Fibroblast of upper back skin (primary cell): ENCODE data around the gene HGF.
A peak's percentile ranks its signal among the peaks of the same experiment; 100 is the strongest.

Source experiments
- DNase-seq: peaks from one replicate; pipeline ENCODE4 v3.0.0-alpha.2; 2013

Gene HGF

DNA sequence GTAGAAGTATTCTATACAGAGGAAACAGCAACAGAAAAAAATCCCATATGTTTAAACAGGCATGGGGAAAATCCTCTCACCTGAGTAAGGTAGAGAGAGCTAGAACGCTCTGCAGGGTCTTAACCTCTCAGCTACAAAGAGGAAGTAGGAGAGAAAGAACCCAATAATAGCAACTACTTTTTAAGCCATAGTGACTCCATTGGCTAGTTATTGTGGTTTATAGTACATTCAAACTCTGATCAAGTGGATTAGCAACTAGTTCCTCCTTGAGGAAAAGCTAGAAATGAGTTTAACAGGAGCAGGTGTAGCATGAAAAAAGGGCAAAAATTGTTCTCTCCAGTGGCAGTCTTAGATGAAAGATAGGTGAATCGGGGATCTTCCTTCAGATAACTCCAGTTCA lies 89.7 kb downstream of the HGF start:
- DNase-seq = no peak

DNA sequence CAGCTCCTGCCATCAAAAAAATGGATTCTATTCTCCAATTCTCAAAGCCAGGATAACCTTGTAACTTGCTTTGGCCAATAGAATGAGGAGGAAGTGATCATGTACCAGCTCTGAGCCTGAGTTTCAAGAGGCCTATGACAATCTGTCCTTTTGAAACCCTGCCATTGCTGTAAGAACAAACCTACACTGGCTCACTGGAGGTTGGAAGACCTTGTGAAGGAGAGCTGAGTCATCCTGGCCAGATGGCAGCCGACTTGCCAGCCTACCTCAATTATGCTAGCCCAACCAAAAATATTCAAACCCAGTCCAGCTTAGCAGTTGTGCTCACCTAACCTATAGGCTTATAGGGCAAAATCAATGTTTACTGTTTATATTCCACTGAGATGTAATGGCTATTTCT lies 93.0 kb downstream of the HGF start:
- DNase-seq = no peak

DNA sequence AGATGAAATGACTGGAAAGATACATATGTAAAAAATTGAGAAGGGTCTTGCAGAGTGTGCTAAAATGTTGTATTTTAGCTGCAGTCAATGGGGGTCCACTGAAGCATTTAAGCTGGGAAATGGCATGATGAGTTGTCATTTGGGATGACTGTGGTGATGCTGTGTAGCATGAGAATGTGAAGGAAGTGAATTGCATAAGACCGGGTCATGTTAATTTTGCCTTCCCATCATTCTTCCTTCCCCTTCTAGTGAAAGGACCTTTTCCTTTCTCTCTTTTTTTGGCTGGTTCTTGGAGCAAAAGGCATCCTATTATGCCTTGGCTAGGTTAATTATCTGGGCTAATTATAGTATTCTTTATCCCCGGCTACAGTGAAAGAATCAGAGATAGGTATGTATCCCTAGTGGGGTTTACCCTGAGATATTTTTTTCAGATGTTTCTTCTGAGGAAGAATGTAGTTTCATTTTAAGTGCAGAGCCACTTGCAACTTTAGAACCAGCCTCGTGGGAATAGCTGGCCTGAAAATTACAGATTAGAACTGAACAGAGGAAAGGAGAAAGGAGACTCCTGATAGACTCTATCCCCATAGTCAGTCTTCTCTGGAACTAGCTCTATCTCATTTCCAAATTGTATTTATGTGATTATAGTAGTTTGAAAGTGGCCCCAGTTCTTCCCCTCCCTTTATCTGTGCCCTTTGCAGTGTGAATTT lies 93.6 kb downstream of the HGF start:
- no peak for DNase-seq

DNA sequence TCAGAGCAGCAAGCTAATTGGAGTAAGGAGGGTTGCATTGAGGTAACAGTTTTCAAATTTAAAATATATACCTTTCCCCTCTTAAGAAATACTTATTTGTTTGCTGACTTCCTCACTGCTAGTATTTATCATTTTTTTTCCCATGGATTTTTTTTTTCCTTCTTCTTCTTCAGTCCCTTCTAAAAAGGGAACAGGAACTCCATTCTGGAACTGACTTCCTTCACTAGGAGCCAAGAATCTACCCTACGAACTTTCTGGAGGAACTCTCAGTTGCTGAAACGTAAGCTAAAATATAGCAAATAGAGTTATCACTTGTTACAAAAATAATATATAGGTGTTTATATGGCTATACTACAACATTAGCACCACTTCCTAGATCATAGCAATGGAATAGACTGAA lies 95.4 kb downstream of the HGF start:
- DNase-seq = no peak

DNA sequence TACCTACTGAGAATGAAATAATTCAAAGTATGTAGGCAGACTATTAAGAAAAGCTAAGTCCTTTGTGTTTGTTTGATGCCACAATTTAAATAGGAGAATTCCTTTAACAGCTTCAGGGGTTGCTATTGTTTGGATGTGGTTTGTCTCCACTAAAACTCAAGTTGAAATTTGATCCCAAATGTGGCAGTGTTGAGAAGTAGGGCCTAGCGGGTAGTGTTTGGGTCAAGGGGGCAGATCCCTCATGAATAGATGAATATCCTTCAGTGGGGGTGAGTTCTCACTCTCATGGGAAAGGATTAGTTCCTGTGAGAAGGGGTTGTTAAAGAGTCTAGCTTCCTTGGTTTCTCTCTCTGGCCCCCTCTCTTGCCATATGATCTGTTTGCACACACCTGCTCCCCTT lies 97.0 kb downstream of the HGF start:
- DNase-seq = no peak

DNA sequence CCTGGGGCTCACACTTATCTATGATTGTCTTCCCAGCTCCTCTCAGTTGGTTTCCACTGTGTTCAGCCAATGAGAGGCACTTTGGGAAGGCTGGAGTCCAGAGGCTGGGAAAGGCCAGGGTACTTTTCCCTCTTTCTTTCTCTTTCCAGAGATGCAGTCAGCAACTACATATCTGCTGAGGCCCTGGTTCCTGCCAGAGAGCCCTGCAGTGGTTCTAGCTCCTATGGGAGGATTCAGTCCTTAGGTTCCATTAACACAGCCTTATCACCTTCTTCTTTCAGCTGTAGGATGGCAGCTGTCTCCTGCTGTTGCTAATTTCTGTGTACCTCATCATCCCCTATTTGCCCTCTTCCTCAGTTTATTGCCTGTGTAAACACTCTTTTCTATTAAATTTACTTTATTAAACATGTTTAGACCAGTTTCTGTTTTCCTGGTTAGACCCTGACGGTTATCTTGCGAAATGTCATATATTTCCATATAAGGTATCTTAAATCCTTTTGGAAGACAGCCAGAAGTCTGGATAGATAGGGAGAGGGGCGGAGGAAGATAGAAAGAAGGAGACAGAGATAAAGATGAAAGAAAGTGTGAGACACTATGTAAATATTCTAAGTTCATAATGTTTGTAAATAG lies 100.3 kb downstream of the HGF start:
- DNase-seq = no peak

DNA sequence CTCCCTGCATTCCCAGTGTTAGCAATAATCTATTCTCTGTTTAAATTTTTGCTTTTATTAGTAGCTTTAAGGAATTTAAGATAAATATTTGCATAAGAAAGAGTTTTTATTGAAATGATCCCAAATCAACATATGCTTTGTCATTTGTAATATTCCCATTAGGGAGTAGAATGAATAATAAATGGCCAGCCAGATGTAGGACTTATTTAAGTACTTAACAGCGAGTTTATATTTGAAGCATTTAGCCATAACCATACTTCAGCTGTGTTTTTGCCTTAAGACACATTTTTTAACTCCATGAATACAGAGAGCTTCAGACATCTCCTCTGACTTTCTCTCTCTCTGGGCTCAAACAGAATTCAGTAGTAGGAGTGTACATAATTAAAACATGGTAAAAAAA lies 103.6 kb downstream of the HGF start:
- no peak for DNase-seq

DNA sequence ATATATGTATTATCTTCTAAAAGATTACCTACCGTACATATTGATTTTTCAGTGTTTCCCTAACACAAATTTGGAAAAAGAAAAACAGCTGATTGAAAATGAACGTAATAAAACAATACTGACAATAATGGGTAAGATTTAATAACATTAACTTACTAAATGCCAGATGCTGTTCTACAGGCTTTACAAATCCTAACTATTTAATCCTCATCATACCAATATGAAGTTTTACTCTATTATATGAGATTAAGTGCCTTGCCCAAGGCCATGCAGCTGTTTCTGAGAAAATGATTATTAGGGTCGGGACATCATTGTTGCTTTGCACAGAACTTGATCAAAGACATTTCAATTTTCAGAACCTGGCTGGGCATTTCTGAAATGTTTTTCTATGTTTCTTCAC lies 104.6 kb downstream of the HGF start:
- DNase-seq = no peak

DNA sequence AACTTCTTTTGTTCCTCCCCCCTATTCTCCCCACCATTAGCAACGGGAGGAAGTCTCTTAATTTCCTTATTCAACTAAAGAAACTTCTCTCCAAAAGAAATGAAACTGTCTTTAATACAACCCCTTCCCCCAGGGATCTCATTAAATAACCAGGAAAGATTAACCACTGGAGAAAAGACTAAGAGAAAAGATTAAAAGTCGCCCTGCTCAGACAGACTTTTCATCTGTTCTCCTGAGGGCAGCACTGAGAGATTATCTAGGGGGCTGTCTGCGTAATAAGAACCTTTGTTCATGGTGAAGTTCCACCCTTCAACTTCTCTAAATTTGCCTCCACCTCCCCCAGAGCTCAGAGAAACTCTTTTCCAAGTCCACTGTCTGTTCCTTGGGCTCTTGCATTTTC lies 105.5 kb downstream of the HGF start:
- DNase-seq = no peak

DNA sequence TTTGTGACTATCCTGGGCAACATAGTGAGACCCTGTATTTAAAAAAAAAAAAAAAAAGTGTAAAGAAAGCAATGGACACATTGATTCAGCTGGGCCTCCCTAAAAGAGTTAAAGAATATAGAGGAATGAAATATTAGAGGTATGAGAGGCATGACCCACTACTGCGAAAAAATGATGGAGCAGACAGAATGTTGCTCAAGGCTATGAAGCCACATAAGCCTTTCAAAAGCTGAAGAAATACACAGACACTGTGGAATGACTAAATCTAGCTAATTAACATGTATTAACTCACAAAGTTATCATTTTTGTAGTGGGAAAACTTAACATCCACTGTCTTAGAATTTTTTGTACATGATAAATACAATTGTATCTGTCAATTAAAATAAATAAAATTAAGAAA lies 107.3 kb downstream of the HGF start:
- no peak for DNase-seq

DNA sequence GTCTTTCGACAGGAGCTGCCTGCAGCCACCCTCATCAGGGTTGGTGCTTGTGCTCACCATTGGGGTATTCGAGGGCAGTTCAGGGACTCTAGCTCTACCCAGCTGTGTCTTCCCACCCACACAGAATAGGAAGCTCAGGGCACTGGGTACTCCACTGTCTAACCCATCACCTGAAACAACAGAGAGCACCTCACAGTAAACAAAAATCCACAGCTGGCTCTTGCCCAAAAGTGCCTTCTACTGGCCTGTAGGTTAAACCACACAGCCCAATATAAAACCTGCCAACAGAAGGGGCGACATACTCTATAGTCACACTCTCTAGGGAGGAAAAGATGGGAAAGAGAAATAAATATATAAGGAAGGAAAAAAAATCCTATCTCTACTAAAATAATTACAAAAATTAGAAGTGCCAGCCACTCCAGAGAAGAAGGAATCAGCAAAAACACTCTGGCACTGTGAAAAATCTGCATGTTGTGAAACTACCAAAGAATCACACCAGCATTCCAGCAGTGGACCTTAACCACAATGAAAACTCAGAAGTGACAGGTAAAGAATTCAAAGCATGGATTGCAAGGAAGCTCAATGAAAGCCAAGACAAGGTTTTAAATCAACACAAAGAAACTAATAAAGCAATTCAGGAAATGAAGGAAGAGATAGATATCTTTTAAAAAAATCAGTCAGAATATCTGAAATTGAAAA lies 110.0 kb downstream of the HGF start:
- peak; percentile 24 for DNase-seq

DNA sequence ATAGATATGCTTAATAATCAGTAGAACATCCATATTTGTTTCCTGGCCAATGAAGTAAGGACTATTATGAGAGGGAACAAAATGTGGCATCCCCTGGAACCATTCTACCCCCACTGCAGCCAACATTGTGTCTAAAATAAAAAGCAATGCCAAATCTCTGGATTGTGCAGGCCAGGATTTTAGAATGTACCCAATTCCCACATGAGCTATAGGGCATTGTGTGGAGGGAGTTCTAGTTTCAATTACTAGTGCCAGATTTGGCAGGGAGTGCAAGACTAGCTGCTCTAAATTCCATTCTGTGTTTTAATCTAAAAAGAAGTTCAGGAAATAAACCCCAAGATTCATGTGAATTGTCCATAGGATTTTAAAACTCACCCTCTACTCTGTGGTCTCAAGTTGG lies 112.3 kb downstream of the HGF start:
- DNase-seq = no peak

DNA sequence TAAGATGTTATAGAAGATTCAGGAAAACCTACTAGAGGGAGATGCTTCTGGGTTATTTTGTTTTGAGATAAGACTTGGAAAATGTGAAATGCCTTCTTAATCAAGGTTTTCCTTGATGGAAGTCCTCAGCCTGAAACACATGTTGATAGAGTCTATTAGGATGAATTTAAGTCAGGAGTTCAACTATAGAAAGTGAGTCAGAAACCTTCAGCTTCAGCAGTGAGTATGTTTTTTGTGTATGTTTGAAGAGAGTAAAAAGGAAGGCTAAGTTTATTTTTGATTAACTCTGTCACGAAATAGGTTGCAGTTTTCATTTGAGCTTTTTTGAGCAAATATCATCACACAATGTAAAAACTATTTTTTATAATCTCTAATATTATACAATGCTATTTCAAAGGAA lies 114.6 kb downstream of the HGF start:
- no peak for DNase-seq

DNA sequence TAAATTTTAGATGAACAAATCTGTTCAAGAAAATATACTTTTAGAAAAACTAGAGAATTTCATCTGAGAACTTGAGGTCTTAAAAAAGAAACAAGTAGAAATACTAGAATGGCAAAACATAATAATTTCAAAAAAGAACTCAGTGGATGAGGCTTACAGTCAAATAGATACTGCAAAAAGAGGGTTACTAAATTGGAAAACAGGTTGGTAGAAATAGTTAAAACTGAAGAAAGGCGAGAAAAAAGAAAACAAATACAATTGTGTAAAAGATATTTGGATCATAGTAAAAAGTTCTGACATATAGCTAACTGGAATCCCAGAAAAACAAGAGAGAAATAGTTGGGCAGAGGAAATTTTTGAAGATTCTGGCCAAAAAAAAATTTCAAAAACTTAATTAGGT lies 117.6 kb downstream of the HGF start:
- DNase-seq = no peak
